Activated CD8-positive, alpha-beta memory T cell treated with anti-CD3 and anti-CD28 coated beads for 1 hour (primary cell): ENCODE measurements around the gene SRSF4.

Source experiments
- DNase-seq, 2 donors: peaks; one replicate each; pipeline ENCODE4 v3.0.0-alpha.2; 2020; ENCODE audit warnings: low read depth in 1 of 2; ENCODE audit errors: extremely low read depth in 1 of 2

Gene SRSF4

GRCh38 chr1:29099286-29099685, 82.4 kb downstream of the SRSF4 start:
- no peak for DNase-seq
